T-helper 1 cell treated with Interleukin-12 subunit alpha and Interleukin-12 subunit beta and Interleukin-4 antibody, amounts not matched to agents 30 ng/mL and 1 ng/mL, for 36 hours (primary cell): ENCODE measurements around the gene RFC5. TPM values are rescaled to one million over a fixed set of nuclear protein-coding genes. Genes with fewer than 3 reads are reported as not detected.

Source experiments
- intact Hi-C: fragments of 100-400 bp; cut with micrococcal nuclease; formaldehyde crosslinking; loops from one replicate; pipeline ENCODE4 v1.15.1; 2024
- total RNA-seq: library from RNA; stranded (reverse); gene quantifications from 2 replicates; pipeline ENCODE4 v1.2.3, GENCODE V29; 2022

The RFC5 gene
- total RNA-seq, 1 donor from 2014 or later, result 39.2 TPM

GRCh38 chr12:118050972-118051910 is 34.7 kb downstream of the RFC5 start:
- intact Hi-C loops, result no loop called here

- intact Hi-C loops, result no loop called here
These were observed 36.0 kb downstream of the RFC5 start for GRCh38 chr12:118052324-118053070.

- intact Hi-C loops, result no loop called here
These were observed 36.8 kb downstream of the RFC5 start for GRCh38 chr12:118053071-118053985.

- intact Hi-C loops, result loop anchor here (1.0 kb wide), 2 partner anchors 9 to 180 kb away; no protein-coding TSS in a partner anchor
These were observed 38.6 kb downstream of the RFC5 start for GRCh38 chr12:118055144-118055557.

GRCh38 chr12:118055865-118056773 is 39.6 kb downstream of the RFC5 start:
- intact Hi-C loops, result loop anchor here (1.0 kb wide), 2 partner anchors 8 to 181 kb away; no protein-coding TSS in a partner anchor

GRCh38 chr12:118058227-118058626 is 41.7 kb downstream of the RFC5 start:
- intact Hi-C loops, result no loop called here

GRCh38 chr12:118058881-118059280 is 42.4 kb downstream of the RFC5 start:
- intact Hi-C loops, result no loop called here

- intact Hi-C loops, result loop anchor here (1.0 to 5.0 kb wide), 4 partner anchors 43 to 1607 kb away; partner anchors contain the start of gene RFC5
These were observed 43.1 kb downstream of the RFC5 start for GRCh38 chr12:118059341-118060191.

- intact Hi-C loops, result loop anchor here (1.0 to 5.0 kb wide), 5 partner anchors 44 to 1606 kb away; partner anchors contain the start of gene RFC5
These were observed 44.0 kb downstream of the RFC5 start for GRCh38 chr12:118060301-118061010.

GRCh38 chr12:118061011-118061872 is 44.7 kb downstream of the RFC5 start, which contains the start of gene WSB2:
TSS of gene WSB2 (minus strand) at chr12:118061179. CDS start at chr12:118061048, 131 bp downstream.
- intact Hi-C loops, result loop anchor here (1.0 to 5.0 kb wide), 4 partner anchors 61 to 1606 kb away; no protein-coding TSS in a partner anchor

- intact Hi-C loops, result loop anchor here (1.0 to 5.0 kb wide), 6 partner anchors 60 to 1605 kb away; partner anchors contain the start of genes PEBP1 and SUDS3
These were observed 45.7 kb downstream of the RFC5 start for GRCh38 chr12:118061873-118062843.

GRCh38 chr12:118063576-118064391 is 47.3 kb downstream of the RFC5 start:
- intact Hi-C loops, result loop anchor here (1.0 to 5.0 kb wide), 3 partner anchors 8 to 294 kb away; no protein-coding TSS in a partner anchor

- intact Hi-C loops, result loop anchor here (1.0 to 5.0 kb wide), 3 partner anchors 9 to 293 kb away; no protein-coding TSS in a partner anchor
These were observed 48.1 kb downstream of the RFC5 start for GRCh38 chr12:118064608-118065007.

GRCh38 chr12:118065380-118065779 is 48.9 kb downstream of the RFC5 start:
- intact Hi-C loops, result no loop called here

- intact Hi-C loops, result no loop called here
These were observed 51.9 kb downstream of the RFC5 start for GRCh38 chr12:118068445-118068844.
